Natural killer cell (primary cell): Measurements from ENCODE around the gene CLVS2. TPM values are rescaled to one million over a fixed set of nuclear protein-coding genes. Genes with fewer than 3 reads are reported as not detected.

Source experiments
- ATAC-seq, 3 donors: fragments of 150-1000 bp in 2 of 3; fragments of 200-7000 bp in 1 of 3; cut with Tn5 transposase; 1 replicate in 1 of 3; 2 replicates in 2 of 3; pipeline ENCODE4 v1.10.0; 2021; ENCODE audit warnings: mild to moderate bottlenecking in 2 of 3, moderate library complexity in 2 of 3
- DNase-seq, 2 donors: peaks; one replicate each; pipeline versions ENCODE4 v3.0.0 to v3.0.0-alpha.2; 2013 to 2021; ENCODE audit warnings: mixed read lengths in 1 of 2
- H3K27ac ChIP-seq: one replicate; pipeline ENCODE4 v1.5.1; 2013; ENCODE audit warnings: mild to moderate bottlenecking, low read length
- H3K27me3 ChIP-seq: one replicate; pipeline ENCODE4 v1.6.1; 2013; ENCODE audit warnings: low read length; ENCODE audit not compliant: control insufficient read depth, insufficient read depth
- H3K36me3 ChIP-seq: one replicate; pipeline ENCODE4 v1.6.1; 2013; ENCODE audit warnings: low read length; ENCODE audit not compliant: control insufficient read depth, insufficient read depth
- H3K4me1 ChIP-seq: one replicate; pipeline ENCODE4 v1.6.1; 2013; ENCODE audit warnings: low read length; ENCODE audit not compliant: control insufficient read depth, insufficient read depth
- H3K4me3 ChIP-seq: one replicate; pipeline ENCODE4 v1.5.1; 2013; ENCODE audit warnings: low read length
- H3K9me3 ChIP-seq: one replicate; pipeline ENCODE4 v1.6.1; 2013; ENCODE audit warnings: low read length; ENCODE audit not compliant: control insufficient read depth, insufficient read depth
- H3K27ac Mint-ChIP-seq, 2 donors: one replicate each; pipeline ENCODE4 v1.8.0; 2022; ENCODE audit warnings: mild to moderate bottlenecking in 2 of 2, mixed read lengths in 2 of 2, moderate library complexity in 1 of 2
- H3K27me3 Mint-ChIP-seq, 2 donors: one replicate each; pipeline ENCODE4 v1.8.0; 2022; ENCODE audit warnings: low read depth in 2 of 2, mixed read lengths in 2 of 2
- H3K36me3 Mint-ChIP-seq: one replicate; pipeline ENCODE4 v1.8.0; 2022; ENCODE audit warnings: mixed read lengths
- H3K4me1 Mint-ChIP-seq, 2 donors: one replicate each; pipeline ENCODE4 v1.8.0; 2022; ENCODE audit warnings: mixed read lengths in 2 of 2
- H3K4me3 Mint-ChIP-seq: one replicate; pipeline ENCODE4 v1.8.0; 2022; ENCODE audit warnings: mild to moderate bottlenecking, moderate library complexity, mixed read lengths
- H3K9me3 Mint-ChIP-seq, 2 donors: one replicate each; pipeline ENCODE4 v1.8.0; 2022; ENCODE audit warnings: mixed read lengths in 2 of 2
- WGBS: methylation state at CpG from one replicate; pipeline ENCODE4 v1.1.7; 2013; ENCODE audit warnings: missing lambda C conversion rate; ENCODE audit not compliant: insufficient coverage; 5-methylcytosine and 5-hydroxymethylcytosine counted together
- intact Hi-C: fragments of 100-400 bp; cut with micrococcal nuclease; formaldehyde crosslinking; loops from one replicate; pipeline ENCODE4 v1.14.2; 2022
- total RNA-seq, 4 donors: library from RNA; stranded (reverse); fragments of 120-200 nt in 1 of 4; gene quantifications; one replicate each; pipeline versions ENCODE4 v1.2.3 to v1.2.4, GENCODE V29; 2013 to 2022
- TF ChIP-seq, protein P1 (sequence below): fragments of 200-600 bp; IDR thresholded peaks from one replicate; pipeline ENCODE4 v1.8.0; 2022; ENCODE audit warnings: antibody characterized with exemption

Gene CLVS2, protein sequence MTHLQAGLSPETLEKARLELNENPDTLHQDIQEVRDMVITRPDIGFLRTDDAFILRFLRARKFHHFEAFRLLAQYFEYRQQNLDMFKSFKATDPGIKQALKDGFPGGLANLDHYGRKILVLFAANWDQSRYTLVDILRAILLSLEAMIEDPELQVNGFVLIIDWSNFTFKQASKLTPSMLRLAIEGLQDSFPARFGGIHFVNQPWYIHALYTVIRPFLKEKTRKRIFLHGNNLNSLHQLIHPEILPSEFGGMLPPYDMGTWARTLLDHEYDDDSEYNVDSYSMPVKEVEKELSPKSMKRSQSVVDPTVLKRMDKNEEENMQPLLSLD
- total RNA-seq: not detected
- total RNA-seq (2013): not detected

- H3K4me3 ChIP-seq: no peak within 1 kb of the TSS
- no peak within 1 kb of the TSS for H3K27ac ChIP-seq
- Mint-ChIP-seq H3K27me3 (peaks cover 21 to 22% of the 10 kb centered on the region in 2 donors), H3K9me3 (peaks cover 6 to 7% of the 10 kb centered on the region in 2 donors), H3K27ac (no peak within 1 kb of the TSS), H3K4me1 (no peaks in the 10 kb centered on the region), H3K36me3 (peaks cover 6% of the 10 kb centered on the region), H3K4me3 (no peak within 1 kb of the TSS)
- H3K27me3 ChIP-seq: peaks cover 15% of the 10 kb centered on the region
- no peaks in the 10 kb centered on the region for H3K4me1 ChIP-seq
- H3K36me3 ChIP-seq: no peaks in the 10 kb centered on the region
- intact Hi-C loops: no loop called here
- DNase-seq (no peak), ATAC-seq (no peak)
- WGBS: 5% methylated on average over 74 of the region's 75 CpGs
- TF ChIP-seq, protein P1, sequence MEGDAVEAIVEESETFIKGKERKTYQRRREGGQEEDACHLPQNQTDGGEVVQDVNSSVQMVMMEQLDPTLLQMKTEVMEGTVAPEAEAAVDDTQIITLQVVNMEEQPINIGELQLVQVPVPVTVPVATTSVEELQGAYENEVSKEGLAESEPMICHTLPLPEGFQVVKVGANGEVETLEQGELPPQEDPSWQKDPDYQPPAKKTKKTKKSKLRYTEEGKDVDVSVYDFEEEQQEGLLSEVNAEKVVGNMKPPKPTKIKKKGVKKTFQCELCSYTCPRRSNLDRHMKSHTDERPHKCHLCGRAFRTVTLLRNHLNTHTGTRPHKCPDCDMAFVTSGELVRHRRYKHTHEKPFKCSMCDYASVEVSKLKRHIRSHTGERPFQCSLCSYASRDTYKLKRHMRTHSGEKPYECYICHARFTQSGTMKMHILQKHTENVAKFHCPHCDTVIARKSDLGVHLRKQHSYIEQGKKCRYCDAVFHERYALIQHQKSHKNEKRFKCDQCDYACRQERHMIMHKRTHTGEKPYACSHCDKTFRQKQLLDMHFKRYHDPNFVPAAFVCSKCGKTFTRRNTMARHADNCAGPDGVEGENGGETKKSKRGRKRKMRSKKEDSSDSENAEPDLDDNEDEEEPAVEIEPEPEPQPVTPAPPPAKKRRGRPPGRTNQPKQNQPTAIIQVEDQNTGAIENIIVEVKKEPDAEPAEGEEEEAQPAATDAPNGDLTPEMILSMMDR: no peak
- H3K9me3 ChIP-seq: no peaks in the 10 kb centered on the region
Measured at GRCh38 chr6:122995921-122996793, at the start of gene CLVS2. CLVS2 (plus strand) TSS chr6:122996235; CDS start chr6:122997778, 1,543 bp downstream.

DNA sequence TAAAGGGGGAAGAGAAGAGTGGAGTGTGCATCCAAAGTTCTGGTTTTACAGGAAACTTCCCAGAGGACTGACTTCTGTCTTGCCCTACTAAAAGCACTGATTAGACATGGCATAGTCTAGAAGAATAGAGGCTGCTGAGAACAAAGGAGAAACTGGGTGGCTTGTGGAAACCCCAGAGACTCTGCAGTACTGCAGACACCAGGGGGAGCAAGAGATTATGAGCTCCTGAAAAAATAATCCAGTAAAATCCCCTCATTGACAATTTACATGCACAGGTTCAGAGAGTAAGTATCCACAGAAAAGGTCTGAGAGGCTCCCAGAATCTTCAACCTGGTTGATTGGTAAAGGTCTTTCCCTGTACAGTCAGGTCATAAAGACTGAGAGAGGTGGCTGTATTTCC lies 48.7 kb upstream of the CLVS2 start:
- Mint-ChIP-seq H3K27me3 (no peaks in the 10 kb centered on the region), H3K4me3 (no peak overlapping the region), H3K4me1 (no peaks in the 10 kb centered on the region), H3K27ac (no peak overlapping the region), H3K9me3 (peaks cover 15 to 22% of the 10 kb centered on the region in 2 donors), H3K36me3 (no peaks in the 10 kb centered on the region)
- Histone ChIP-seq H3K27ac (no peak overlapping the region), H3K4me3 (no peak overlapping the region), H3K9me3 (no peaks in the 10 kb centered on the region), H3K36me3 (no peaks in the 10 kb centered on the region), H3K4me1 (no peaks in the 10 kb centered on the region), H3K27me3 (no peaks in the 10 kb centered on the region)
- intact Hi-C loops: no loop called here
- ATAC-seq (no peak), DNase-seq (no peak)
- TF ChIP-seq, protein P1: no peak

DNA sequence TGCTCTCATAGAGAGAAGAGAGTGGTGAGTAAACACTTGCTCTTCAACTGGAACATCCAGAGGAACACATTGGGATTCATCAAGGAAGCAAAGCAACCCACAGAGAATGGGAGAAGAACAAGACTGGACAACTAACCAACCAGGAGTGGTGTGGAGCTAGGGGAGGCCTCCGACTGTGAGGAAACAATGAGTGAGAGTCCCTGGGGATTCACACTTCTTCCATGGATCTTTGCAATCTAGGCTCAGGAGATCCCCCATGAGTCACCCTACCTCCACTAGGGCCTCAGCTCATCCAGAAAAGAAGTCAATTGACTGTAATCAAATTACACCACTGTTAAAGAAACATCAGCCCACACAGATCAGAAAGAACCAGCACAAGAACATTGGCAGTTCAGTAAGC lies 42.3 kb upstream of the CLVS2 start:
- Histone ChIP-seq H3K27me3 (no peaks in the 10 kb centered on the region), H3K27ac (no peak overlapping the region), H3K9me3 (no peaks in the 10 kb centered on the region), H3K36me3 (no peaks in the 10 kb centered on the region), H3K4me3 (no peak overlapping the region), H3K4me1 (no peaks in the 10 kb centered on the region)
- intact Hi-C loops: no loop called here
- no peak overlapping the region for H3K4me3 Mint-ChIP-seq
- H3K36me3 Mint-ChIP-seq: peaks cover 23% of the 10 kb centered on the region
- DNase-seq: no peak
- no peaks in the 10 kb centered on the region for H3K4me1 Mint-ChIP-seq
- no peaks in the 10 kb centered on the region for H3K27me3 Mint-ChIP-seq
- H3K27ac Mint-ChIP-seq: no peak overlapping the region
- peaks cover 11 to 24% of the 10 kb centered on the region in 2 donors for H3K9me3 Mint-ChIP-seq
- ATAC-seq: no peak
- TF ChIP-seq, protein P1: no peak
- 86% methylated on average over 1 of the region's 1 CpG for WGBS
